ENCODE measurements around the gene ADCY5.

ADCY5 gene

GRCh38 chr3:123447749-123448517 is 957 bp downstream of the ADCY5 start:
- Histone ChIP-seq H3K4me3 (peak overlapping the region; percentile 78), H3K27ac (peak overlapping the region; percentile 88 to 93)
- TF ChIP-seq, protein P1, sequence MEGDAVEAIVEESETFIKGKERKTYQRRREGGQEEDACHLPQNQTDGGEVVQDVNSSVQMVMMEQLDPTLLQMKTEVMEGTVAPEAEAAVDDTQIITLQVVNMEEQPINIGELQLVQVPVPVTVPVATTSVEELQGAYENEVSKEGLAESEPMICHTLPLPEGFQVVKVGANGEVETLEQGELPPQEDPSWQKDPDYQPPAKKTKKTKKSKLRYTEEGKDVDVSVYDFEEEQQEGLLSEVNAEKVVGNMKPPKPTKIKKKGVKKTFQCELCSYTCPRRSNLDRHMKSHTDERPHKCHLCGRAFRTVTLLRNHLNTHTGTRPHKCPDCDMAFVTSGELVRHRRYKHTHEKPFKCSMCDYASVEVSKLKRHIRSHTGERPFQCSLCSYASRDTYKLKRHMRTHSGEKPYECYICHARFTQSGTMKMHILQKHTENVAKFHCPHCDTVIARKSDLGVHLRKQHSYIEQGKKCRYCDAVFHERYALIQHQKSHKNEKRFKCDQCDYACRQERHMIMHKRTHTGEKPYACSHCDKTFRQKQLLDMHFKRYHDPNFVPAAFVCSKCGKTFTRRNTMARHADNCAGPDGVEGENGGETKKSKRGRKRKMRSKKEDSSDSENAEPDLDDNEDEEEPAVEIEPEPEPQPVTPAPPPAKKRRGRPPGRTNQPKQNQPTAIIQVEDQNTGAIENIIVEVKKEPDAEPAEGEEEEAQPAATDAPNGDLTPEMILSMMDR (IDR thresholded peaks at IDR 0.05), result no peak
- DNase-seq (ENCODE audit: low spot score), result no peak

- Histone ChIP-seq H3K4me3 (peak overlapping the region; percentile 78), H3K27ac (peak overlapping the region; percentile 88 to 93)
- TF ChIP-seq, protein P1 (IDR thresholded peaks at IDR 0.05), result no peak
- no peak for DNase-seq (ENCODE audit: low spot score)
Measured at GRCh38 chr3:123447416-123447748, 1.5 kb downstream of the ADCY5 start.

DNA sequence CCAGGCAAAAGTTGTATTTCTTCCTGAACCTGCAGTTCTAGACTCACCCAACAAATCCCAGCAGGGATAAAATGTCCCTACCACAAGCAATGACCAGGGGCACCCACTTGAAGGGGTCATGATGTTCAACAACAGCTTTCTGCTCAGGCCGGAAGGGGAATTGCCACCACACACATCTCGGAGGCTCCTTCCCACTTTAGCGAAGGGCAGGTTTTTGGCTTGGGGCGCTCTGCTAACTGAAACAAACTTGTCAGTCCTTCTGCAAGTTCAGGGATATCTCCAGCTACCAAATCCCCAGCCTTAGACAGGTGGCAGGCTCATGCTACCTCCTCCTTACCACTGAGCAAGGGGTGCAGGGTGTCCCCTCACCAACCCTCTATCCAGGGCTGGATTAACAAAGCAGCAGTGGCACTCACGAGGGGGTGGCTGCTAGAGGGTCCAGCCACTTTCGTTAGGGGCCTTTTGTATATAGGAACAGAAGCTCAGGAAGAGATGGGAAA is 2.2 kb downstream of the ADCY5 start:
- Histone ChIP-seq H3K27ac (peak overlapping the region; percentile 88 to 93), H3K4me3 (peak overlapping the region; percentile 78)
- no peak for DNase-seq (ENCODE audit: low spot score)
- TF ChIP-seq, protein P1 (IDR thresholded peaks at IDR 0.05), result no peak

DNA sequence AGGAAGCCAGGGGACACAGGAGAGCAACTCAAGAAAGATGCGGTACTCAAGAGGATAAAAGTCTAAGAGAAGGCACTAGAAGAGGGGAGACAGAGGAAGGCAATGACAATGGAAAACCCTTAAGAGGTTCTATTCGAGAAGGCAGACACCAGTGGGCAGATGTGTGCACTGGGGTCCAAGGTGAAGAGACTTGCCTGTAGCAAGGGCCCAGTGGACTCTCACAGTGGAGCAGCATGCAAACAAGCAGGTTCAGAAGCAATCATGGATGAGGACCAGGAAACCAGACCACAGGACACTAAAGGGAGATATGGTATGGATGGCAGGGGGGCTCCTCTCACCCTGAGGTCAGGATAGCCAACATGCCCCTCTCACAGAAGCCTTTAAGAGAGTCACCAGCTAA is 2.7 kb downstream of the ADCY5 start:
- peak overlapping the region; percentile 78 for H3K4me3 ChIP-seq
- no peak for DNase-seq (ENCODE audit: low spot score)

DNA sequence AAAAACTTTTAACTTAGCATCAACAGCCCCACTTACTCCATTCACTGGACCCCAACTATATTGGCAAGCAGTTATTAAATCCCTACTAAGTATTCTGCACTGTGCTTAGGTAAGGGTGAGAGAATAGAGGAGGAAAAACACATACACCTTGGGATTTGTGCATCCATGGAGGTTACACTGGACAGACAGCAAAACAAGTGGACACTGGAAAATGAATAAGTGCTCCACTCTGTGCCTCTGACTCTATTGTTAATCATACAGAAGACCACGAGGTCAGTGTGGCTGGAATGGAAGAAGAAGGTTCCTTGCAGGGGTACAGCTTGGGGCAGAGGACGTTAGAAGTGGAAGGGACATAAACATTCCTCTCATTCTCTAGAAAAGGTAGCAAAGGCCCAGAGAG is 3.2 kb downstream of the ADCY5 start:
- peak overlapping the region; percentile 78 for H3K4me3 ChIP-seq
- no peak for DNase-seq (ENCODE audit: low spot score)
- TF ChIP-seq, protein P1 (IDR thresholded peaks at IDR 0.05), result no peak
- H3K27ac ChIP-seq, result peak overlapping the region; percentile 88 to 93

More for the DNA sequence above, 2.7 kb downstream of the ADCY5 start:
- TF ChIP-seq, protein P1 (IDR thresholded peaks at IDR 0.05), result no peak
- peak overlapping the region; percentile 88 to 93 for H3K27ac ChIP-seq

DNA sequence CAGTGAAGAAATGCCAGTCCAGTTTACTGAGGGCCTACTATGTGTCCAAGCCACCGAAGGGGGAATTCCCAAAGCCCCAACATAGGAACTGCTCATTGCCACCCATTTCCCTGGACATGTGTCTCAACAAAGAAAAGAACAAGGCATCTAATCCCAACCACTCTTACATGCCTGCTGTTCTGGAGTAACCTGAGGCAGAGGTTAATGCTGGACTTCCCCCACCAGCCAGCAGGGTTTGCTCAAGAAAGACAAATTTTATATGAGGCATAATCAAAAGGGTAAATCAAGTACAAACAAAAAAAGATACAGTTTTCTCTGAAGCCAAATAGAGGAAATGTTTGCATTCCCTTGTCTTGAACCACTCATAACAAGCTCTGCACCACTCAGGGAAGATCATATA is 4.1 kb downstream of the ADCY5 start:
- Histone ChIP-seq H3K27ac (peak overlapping the region; percentile 57 to 93), H3K4me3 (peak overlapping the region; percentile 78)
- TF ChIP-seq, protein P1 (IDR thresholded peaks at IDR 0.05), result no peak
- no peak for DNase-seq (ENCODE audit: low spot score)

GRCh38 chr3:123444023-123444422 is 4.9 kb downstream of the ADCY5 start:
- H3K4me3 ChIP-seq, result peak overlapping the region; percentile 78
- no peak for DNase-seq (ENCODE audit: low spot score)

More at GRCh38 chr3:123444023-123444422, 4.9 kb downstream of the ADCY5 start:
- TF ChIP-seq, protein P1 (IDR thresholded peaks at IDR 0.05), result no peak
- peak overlapping the region; percentile 57 to 93 for H3K27ac ChIP-seq

All from coronary artery (tissue), 2 donors.